Measurements from ENCODE around the gene HERPUD1.
"Not testable (repeated sequence)": the region's sequence is repeated elsewhere in the genome, so short reads cannot be mapped to it uniquely, and the experiment has no call there.

The HERPUD1 gene

DNA sequence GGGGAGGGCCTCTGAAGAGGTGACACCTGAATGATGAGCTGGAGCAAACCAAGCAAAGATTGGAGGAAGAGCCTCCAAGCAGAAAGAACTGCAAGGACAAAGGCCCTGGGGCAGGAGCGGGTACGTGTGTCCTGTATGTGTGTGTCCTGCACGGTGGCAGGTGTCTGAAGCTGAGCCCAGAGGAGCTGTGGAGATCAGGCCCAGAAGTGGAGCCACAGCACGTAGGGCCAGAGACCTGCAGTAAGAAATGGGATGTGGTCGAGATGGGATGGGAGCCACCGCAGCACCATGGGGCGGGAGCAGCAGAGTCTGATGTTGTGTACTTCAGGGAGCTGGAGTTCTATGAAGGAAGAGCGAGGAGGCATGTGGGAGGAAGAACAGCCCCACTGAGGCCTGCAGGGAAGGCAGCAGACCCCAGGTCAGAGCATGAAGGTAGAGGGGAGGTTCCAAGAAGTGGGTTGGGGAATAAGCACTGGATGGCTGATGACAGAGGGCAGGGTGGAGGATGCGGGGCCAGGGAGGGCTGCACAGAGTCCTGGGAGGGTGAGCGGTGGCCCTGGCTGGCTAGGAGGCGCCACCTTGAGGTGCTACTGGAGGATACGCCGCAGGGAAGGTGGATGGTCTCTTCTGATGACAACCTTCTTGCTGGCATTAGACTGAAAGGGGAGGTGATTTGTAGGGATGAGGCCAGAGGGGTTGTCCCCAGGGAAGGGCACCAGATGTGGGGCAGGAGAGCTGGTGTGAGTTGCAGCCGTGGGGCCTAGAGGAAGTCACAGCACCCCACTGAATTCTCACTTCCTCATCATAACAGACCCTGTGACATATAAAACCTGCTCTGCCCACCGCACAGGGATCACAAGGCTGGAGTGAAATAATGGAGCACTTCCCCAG lies 19.2 kb downstream of the HERPUD1 start:
- H3K27ac ChIP-seq, result no peak overlapping the region
- DNase-seq (ENCODE audit: low read depth, low spot score), result no peak

DNA sequence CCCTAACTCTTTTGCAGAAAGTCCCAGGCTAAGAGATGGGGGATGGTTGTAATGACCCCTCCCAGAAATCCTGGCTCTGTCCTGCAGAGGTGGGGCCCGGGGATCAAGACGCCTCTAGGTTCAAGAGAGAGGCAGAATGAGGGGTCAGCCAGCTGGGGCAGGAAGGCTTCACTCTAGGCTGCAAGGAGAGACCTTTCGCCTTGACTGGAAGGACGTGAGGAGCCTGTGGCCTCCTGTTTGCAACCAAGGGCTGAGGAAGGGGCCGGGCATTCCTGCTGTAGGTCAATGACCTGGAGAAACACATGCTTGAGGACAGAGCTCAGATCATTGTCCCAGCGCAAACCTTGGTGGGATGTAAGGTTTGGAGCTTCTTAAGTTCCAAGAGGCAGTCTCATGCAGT lies 21.1 kb downstream of the HERPUD1 start:
- no peak overlapping the region for H3K27ac ChIP-seq
- DNase-seq (ENCODE audit: low read depth, low spot score), result no peak

DNA sequence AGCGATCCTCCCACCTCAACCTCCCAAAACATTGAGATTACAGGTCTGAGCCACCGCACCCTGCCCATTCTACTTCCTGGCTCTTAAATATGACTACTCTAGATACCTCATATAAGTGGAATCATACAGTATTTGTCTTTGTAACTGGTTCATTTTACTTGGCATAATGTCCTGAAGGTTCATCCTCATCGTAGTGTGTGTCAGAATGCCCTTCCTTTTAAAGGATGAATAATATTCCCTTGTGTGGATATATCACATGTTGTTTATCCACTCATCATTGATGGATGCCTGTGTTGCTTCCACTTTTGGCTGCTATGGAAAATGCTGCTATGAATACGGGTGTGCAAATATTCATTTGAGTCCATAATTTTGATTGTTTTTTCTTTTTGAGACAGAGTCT lies 24.1 kb downstream of the HERPUD1 start:
- no peak overlapping the region for H3K27ac ChIP-seq
- DNase-seq (ENCODE audit: low read depth, low spot score), result no peak

DNA sequence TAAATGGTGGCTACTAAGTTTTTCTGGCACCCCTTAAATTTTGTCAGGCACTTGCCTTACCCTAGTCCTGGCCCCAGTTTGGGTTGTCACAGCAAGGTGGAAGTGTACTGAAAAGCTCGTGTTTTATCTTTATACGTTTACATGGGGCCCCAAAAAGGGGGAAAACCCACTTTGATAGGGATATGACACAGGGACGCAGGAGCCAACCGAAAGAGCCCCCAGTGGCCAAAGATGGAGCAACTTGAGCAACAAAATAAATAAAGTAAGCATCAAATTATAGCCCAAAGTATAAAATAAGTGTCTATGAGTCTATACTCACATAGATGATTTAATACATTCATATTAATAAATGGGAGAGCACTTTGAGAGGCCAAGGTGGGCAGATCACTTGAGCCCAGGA lies 24.8 kb downstream of the HERPUD1 start:
- no peak overlapping the region for H3K27ac ChIP-seq
- DNase-seq (ENCODE audit: low read depth, low spot score), result no peak

DNA sequence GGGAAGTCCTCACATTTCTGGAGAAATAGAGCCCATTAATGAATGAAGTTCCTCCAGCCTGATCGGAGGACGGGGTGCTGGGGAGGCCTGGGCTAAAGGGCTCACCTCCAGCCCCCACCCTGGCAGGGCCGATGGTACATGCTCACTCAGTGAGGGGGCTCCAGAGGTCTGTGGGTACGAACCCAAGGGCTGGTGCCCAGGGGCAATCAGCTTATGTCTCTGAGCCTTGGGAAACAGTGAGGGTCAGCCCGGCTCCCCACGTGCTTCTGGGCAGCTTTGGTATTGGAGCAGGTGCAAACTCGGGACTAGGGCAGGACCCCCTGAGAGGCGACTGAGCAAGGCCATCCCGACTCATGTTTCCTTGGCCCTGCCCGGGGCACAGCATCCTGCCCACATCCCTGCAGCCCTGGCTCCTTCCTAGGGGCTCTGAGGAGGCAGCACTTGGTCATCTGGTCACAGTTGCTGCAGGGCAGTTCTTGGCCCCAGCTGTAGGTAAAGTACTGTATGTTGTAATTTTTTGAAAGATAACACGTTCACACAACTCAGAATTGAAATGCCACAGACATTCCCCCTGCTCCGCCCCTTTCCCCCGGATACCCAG lies 28.8 kb downstream of the HERPUD1 start:
- no peak overlapping the region for H3K27ac ChIP-seq
- no peak for DNase-seq (ENCODE audit: low read depth, low spot score)

DNA sequence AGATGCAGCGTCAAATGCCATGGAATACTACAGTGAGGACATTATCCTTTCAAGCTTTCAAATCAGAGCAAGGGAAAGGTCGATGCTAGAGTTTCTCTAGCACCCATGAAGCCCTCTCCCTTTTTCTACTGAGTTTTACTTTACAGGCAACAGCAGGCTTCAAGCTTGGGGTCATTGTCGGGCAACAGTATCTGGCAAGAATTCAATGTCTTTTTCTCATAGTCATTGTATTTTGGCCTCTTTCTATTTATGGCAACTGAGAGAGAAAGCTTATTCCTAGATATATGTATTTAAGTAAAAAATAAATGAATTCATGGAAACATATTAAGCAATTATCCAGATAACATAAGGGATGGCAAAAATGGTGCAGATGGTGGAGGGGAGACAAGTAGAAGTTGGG lies 29.4 kb downstream of the HERPUD1 start:
- no peak overlapping the region for H3K27ac ChIP-seq
- no peak for DNase-seq (ENCODE audit: low read depth, low spot score)

DNA sequence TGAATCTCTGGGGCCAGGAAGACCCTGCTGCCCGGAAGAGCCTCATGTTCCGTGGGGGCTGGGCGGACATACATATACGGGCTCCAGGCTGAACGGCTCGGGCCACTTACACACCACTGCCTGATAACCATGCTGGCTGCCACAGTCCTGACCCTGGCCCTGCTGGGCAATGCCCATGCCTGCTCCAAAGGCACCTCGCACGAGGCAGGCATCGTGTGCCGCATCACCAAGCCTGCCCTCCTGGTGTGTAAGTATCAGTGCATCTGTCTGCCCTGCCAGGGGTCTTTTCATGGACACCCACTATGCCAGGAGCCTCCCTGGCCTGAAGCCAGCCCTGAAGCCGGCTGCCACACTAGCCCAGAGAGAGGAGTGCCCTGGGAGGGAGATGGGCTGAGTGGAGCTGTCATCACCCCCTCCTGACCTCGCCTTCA lies 29.9 kb downstream of the HERPUD1 start, which contains the start of gene CETP:
TSS of gene CETP (plus strand) at position 100 of the 431 bp plus-strand sequence. CDS start at position 130, 30 bp downstream.
- H3K27ac ChIP-seq, result no peak within 1 kb of the TSS
- DNase-seq (ENCODE audit: low read depth, low spot score), result no peak

DNA sequence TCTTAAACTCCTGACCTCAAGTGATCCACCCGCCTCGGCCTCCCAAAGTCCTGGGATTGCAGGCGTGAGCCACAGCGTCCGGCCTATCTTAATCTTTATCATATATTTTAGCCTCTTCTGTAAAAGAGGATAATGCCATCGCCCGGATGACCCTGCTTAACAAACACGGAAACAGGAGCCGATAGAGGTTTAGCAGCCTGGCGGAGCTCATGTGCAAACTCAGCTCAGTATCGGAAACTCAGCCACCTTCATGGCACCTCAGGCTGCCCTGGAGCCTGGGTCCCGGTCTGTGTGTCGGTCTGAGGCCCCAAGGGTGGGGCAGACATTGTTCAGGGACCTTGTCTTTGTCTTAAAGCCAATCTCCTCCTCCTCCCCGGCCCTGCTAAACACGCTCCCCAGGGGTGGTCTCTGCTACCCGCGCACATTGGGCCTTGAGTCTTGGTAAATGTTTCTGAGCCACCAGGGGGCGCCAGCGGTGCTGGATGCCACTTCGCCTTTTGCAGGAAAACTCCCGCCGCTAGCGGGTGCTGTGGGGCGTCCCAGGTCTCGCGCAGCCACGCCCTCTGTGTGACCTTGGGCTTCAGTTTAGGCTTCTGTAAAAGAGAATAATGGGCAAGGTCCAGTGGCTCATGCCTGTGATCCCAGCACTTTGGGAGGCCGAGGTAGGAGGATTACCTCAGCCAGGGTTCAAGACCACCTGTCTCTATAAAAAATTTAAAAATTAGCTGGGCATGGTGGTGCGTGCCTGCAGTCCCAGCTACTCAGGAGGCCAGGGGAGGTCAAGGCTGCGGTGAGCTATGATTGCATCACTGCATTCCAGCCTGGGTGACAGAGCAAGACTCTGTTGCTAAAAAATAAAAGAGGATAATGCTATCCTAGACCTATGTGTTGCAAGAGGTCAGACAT lies 32.6 kb downstream of the HERPUD1 start:
- DNase-seq (ENCODE audit: low read depth, low spot score), result no peak
- H3K27ac ChIP-seq, result no peak overlapping the region

DNA sequence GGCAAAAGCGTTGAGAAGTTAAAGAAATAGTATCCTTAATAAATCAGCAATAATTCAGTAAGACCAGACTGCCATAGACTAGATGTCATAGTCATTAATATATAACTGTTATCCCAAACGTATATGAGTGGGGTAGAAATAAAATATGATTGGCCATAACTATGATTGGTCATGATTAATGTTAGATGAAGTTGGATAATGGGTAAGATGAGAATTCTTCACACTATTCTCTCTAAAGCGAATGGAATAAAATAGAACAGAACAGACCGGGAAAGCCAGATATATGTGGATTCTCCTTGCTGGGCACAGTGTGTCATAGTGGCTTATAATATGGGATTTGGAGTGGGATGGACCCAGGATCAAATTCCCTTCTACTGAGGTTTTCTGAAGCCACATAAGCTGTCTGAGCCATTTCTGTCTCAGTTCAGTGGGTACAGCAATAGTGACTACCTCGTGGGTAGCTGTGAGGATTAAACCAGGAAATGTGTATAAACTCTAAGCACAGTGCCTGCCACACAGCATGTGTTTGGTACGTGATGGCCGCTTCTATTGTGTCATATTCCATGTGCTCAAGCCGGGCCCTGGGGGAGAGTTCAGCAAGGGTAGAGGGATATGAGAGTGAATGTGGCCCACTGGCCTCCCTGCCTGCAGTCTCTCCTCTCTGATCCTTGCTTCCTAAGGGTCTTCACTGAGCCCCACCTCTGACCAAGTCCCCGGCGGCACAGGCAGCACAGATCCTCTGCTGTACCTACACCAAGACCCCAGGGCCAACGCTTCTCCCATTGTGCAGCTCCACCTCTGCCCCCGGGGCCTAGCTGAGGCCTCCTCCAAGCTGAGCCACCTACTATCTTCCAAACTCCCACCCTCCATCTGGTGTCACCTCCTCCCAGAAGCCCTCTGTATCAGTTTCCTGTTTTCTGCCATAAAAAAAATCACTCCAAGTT lies 33.5 kb downstream of the HERPUD1 start:
- no peak overlapping the region for H3K27ac ChIP-seq

DNA sequence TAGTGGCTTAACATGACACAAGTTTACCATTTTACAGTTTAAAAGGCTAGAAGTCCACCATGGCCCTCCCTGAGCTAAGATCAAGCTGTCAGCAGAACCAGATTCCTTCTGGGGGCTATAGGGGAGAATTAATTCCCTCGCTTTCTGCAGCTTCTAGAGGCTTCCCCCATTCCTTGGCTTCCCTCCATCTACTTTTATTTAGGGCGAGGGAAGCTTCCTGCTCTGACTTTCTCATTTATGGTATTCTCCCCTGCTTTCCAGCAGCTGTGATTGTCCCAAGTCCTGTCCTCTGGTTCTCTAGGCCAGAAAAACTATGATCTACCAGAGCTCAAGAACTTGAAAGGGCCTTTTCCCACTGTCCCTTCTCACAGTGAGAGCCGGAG lies 34.1 kb downstream of the HERPUD1 start:
- DNase-seq (ENCODE audit: low read depth, low spot score), result no peak
- H3K27ac ChIP-seq, result no peak overlapping the region

More for the DNA sequence above, 33.5 kb downstream of the HERPUD1 start:
- no peak for DNase-seq (ENCODE audit: low read depth, low spot score)

DNA sequence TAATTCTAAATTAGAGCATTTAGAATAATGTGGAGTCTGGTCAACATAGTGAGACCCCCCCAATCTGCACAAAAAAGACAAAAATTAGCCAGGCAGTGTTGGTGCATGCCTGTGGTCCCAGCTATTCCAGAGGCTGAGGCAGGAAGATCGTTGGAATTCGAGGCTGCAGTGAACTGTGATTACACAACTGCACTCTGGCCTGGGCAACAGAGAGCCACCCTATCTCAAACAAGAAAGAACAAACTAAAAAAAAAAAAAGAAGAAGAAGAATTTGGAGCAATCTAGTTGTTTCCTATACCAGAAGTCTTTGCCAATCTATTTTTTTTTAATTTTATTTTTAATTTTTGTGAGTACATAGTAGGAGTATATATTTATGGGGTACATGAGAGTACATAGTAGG lies 35.8 kb downstream of the HERPUD1 start:
- DNase-seq (ENCODE audit: low read depth, low spot score), result no peak
- H3K27ac ChIP-seq, result no peak overlapping the region

DNA sequence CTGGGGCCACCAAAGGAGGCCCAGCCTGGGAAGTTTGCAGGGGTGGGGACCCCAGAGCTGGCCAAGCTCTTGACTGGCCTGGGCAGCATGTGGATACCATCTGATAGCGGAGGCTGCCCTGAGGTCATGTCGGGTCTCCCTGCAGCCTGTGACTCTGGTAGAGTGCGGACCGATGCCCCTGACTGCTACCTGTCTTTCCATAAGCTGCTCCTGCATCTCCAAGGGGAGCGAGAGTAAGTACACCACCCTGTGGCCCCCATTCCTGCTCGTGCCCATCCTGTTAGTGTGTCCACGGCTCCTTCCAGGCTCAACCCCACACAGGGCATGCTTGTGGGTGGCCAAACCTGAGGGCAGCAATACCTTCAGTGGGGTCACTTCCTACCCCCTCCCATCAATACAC lies 37.8 kb downstream of the HERPUD1 start:
- H3K27ac ChIP-seq, result no peak overlapping the region
- no peak for DNase-seq (ENCODE audit: low read depth, low spot score)

DNA sequence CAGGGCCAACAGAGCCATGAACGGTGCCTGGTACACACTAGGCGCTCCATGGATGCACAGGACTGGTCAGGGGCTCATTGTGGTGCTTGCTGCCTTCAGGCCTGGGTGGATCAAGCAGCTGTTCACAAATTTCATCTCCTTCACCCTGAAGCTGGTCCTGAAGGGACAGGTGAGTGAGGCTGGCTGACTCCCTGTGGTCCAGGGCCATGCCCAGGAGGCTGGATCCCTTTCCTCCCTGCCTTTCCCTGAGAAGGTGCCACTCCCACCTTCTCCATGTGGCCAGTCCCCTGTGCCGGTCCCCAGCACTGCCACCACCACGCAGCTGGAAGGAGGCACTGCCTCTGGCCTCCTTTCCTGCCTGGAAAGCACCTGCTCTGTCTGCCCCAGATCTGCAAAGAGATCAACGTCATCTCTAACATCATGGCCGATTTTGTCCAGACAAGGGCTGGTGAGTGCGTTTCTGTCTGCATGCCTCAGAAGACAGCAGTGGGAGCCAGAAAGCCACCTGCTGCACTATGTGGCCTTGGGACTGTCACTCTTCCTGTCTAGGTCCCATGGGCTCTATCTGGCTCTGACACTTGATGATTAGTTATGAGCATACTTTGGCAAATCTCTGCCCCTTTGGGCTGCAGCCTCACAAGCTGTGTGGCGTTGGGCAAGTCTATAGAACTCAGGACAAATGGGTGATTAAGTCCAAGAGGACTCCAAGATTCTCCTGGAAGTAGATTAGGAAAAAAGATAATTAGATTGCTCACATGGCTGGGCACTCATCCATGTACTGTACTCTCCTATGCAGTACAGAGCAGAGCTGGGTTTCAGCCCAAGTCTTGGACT lies 39.2 kb downstream of the HERPUD1 start:
- H3K27ac ChIP-seq, result no peak overlapping the region
- no peak for DNase-seq (ENCODE audit: low read depth, low spot score)

DNA sequence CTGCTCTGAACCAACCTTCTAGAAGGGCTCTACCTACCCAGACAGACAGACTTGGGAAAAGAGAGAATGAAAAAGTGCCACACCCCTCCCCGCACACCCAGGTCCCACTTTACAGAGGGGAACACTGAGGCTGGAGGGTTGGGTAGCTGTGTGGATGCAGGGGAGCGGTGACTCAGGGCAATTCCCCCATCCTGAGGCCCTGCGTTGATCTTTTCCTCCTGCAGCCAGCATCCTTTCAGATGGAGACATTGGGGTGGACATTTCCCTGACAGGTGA lies 39.8 kb downstream of the HERPUD1 start:
- no peak overlapping the region for H3K27ac ChIP-seq
- no peak for DNase-seq (ENCODE audit: low read depth, low spot score)

DNA sequence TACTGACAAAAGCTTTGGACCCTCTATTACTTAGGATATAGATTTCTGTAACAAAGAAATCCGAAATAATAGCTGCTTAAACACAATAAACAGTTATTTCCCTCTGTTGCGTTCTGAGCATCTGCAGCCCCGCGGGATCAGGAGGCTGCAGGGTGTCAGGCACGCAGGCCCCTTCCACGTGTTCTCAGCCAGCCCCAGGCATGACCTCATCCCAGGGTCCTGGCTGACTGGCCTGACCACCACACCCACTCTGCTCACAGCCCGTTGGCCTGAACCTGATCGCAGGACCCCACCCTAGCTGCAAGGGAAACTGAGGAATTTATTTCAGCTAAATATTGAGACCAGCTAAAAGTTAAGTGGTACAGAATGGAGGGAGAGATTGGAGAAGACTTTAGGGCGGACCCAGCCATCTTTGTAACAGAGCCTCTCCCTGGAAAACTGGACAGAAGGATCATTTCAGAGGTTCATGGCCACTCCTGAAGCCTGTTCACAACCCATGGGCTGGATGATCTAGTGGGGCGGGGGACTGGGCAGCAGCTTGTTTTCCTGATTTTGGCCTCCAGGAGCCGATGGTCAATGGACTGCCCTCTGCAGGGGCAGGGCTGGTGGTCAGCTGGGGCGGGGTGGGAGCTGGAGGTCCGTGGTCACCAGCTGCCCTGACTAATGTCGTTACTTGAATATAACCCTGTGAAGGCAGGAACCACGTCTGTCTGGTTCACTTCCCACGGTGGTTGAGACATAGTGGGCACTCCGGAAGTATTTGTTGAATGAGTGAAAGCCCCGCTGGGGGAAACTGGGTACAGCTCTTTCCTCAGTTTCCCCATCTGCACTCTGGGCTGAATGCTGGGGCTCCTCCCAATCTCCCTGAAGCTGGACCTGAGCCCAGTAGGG lies 40.7 kb downstream of the HERPUD1 start:
- no peak for DNase-seq (ENCODE audit: low read depth, low spot score)
- no peak overlapping the region for H3K27ac ChIP-seq

DNA sequence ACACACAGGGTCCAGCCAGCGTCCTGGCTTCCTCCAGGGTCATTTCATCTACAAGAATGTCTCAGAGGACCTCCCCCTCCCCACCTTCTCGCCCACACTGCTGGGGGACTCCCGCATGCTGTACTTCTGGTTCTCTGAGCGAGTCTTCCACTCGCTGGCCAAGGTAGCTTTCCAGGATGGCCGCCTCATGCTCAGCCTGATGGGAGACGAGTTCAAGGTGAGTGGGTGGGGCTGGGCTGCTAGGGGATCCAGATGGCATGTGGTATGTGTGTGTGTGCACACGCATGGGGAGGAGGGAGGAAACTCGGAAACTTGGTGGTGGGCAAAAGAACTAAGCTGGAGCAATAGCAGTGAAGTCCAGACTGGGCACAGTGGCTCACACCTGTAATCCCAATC lies 41.4 kb downstream of the HERPUD1 start:
- no peak overlapping the region for H3K27ac ChIP-seq
- DNase-seq (ENCODE audit: low read depth, low spot score), result no peak

DNA sequence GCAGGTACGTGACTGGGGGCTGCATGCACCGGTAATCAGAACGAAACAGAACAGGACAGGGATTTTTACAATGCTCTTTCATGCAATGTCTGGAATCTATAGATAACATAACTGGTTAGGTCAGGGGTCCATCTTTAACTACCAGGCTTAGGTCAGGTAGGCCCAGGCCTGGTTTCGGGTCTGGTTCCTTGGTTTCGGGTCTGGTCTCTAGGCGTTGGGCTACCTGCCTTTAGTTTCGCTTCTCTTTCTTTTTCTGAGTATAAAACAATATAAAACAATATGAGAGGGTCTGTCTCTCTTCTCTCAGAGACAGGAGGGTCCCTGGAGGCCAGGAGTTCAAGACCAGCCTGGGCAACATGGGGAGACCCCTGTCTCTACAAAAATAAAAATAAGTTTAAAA lies 42.0 kb downstream of the HERPUD1 start:
- not testable (repeated sequence) for H3K27ac ChIP-seq; DNase-seq (ENCODE audit: low read depth, low spot score)

Measured in epithelial cell of prostate (primary cell).